DND-41 (cell line): ENCODE data around the gene C5.

ENCODE experiments used
- CTCF ChIP-seq: IDR thresholded peaks from 2 replicates; pipeline ENCODE4 v1.5.1; 2012; ENCODE audit warnings: borderline replicate concordance, low read length, moderate library complexity, mild to moderate bottlenecking; ENCODE audit not compliant: poor library complexity, severe bottlenecking; ENCODE audit errors: extremely low read depth
- EZH2 ChIP-seq: IDR thresholded peaks from 3 replicates; pipeline ENCODE4 v1.6.1; 2012; ENCODE audit warnings: borderline replicate concordance, low read depth, mild to moderate bottlenecking, moderate library complexity, low read length, inconsistent platforms; ENCODE audit not compliant: severe bottlenecking

DNA sequence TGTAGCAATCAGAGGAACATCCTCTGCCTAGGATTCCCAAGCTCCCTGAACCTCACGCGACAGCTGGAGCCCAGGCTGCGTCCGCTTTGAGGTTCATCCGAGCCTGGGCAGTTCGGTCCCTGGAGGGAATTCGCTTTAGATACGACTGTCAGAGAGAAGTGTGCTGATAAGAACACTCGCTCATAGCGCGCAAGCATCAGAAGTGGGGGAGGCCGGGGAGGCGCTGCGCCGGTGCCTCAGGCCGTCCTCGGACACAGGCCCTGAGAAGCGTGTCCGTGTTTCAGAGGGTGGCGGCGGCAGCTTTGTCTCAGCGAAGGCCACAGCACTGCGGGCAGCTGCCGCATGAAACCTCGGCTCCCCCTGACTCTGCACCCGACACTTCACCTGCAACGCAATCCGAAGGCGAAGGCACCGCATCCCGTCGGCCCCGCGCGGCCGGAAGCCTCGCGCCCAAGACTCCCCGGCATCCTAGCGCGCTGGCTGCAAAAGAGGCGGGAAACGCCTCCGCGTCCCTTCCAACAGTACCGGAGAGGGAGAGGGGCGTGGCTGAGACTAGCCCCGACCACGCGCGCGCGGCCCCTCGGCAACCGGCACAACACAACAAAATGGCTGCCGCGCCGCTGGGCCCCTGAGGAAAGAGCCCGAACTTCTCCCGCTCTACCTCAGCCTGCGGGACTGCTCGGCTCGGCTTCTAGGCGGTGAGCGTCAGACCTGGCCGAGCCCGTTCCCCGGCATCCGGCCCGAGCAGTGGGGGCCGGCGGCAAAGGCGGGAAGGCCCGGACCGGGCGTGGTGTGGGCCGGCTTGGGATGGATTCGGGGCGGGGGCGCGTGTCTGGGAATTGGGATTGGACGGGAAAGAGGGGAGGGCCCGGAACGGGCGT lies 24.5 kb upstream of the C5 start, which contains the start of gene CNTRL:
- no peak for TF ChIP-seq CTCF
- TF ChIP-seq EZH2 = no peak
